NCI-H524 treated with DMSO at 0.1 percent for 48 hours (cell line): ENCODE results near the gene NODAL.

Source experiments
- DNase-seq: peaks from one replicate; lab custom pipeline; 2025; lab: John Stamatoyannopoulos, UW

The NODAL gene

GRCh38 chr10:70432561-70433263, 8.8 kb downstream of the NODAL start:
- DNase-seq, result no peak

- DNase-seq, result no peak
These were observed 9.4 kb downstream of the NODAL start for GRCh38 chr10:70432101-70432500.

- no peak for DNase-seq
These were observed 10.7 kb downstream of the NODAL start for GRCh38 chr10:70430493-70431445.

DNA sequence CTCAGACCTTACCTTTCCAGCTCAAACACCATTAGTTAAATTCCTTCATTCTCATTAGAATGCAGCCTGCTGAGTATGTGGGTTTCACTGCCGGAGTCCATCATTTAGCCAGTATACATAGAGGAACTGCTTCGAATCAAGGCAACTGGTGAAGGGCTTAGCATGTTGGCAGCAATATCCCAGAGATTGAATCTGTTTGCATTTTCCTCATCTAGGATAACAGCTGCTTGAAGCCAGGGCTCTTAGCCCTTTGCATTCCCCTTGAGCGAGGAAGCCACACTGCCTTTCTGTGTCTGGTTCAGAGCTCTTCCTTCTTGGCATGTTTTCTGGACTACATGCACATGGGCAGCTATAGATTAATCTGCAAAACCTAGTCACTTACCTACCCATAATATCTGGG, 14.7 kb downstream of the NODAL start:
- DNase-seq, result no peak

DNA sequence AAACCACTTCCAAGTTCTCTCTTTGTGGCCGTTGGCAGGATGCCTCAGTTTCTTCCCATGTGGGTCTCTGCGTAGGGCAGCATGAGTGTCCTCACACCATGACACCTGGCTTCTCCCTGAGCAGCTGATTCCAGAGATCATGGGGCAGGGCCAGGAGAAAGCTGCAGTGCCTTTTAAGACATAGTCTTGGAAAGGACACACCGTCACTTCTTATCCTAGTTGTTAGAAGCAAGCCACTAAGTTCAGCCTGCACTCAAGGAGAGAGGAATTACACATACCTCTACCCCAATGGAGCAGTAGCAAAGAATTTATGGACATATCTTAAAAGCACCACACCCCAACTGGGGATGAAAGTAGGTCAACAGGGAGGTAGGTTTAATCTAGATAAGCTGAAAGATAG, 16.4 kb downstream of the NODAL start:
- no peak for DNase-seq

DNA sequence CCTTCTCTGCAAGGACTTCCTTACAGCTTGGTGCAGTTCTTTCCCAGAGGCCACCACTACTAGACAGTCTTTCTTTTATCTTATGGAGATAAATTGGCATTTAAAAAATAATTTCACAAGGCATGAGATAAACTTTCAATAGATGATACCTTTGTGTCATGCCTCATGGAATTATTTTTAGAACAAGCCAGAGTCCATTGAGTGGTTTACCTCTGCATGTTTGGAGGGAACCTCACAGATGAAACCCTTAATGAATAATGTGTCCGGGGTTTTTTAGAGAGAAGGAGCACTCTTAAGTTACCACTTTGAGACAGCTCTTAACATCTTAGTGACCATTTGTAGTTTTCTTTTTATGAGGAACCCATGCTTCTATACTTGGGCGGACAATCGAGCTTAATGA, 17.2 kb downstream of the NODAL start:
- DNase-seq, result no peak

DNA sequence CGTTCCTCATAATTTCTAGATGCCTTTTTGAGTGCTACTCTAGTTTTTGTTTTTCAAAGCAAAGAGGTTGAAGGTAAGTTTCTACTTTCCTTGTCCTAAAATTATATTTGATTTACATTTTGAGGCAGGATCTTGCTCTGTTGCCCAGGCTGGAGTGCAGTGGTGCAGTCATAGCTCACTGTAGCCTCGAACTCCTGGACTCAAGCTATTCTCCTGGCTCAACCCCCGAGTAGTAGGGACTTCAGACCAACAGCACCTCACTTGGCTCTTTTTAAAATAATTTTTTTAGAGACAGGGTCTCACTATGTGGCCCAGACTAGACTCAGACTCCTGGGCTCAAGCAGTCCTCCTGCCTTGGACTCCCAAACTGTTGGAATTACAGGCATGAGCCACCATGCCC, 22.8 kb downstream of the NODAL start:
- DNase-seq, result no peak

- DNase-seq, result no peak
These were observed 23.3 kb downstream of the NODAL start for GRCh38 chr10:70418229-70418628.

DNA sequence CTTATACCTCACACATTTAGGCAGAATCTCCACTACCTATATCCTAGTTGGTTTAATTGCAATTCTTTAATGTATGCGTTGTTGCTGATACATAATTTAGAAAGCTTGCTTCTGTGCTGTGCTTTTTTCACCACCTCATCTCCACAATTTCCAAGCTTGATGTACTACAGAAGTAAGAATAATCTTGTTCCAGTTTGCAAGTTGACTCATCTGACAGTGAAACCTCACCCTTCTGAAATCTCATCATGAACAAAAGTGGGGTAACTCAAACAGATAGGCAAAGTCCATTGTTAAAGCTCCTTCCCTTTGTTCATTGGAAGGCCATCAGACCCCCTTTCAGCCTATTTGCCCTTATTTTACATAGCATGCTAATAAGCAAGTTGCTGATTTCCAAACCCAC, 23.9 kb downstream of the NODAL start:
- no peak for DNase-seq

- DNase-seq, result no peak
These were observed 29.1 kb downstream of the NODAL start for GRCh38 chr10:70412356-70412755.

GRCh38 chr10:70410608-70411007, 30.9 kb downstream of the NODAL start:
- no peak for DNase-seq

DNA sequence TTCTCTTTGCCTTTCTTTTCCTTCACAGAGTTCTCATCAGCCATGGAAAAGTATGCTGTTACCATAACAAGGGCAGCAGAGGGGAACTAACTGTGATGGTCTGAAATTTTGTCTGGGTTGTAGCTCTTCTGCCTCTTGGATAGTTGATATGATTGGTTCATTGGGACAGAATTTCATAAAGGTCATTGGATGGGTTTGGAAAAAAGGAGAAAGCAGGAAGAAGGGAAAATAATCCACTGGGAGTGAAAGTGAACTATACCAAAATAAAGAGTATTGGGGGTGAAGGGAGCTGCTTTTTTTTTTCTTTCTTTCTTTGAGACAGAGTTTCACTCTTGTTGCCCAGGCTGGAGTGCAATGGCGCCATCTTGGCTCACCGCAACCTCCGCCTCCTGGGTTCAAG, 31.7 kb downstream of the NODAL start:
- DNase-seq, result no peak

DNA sequence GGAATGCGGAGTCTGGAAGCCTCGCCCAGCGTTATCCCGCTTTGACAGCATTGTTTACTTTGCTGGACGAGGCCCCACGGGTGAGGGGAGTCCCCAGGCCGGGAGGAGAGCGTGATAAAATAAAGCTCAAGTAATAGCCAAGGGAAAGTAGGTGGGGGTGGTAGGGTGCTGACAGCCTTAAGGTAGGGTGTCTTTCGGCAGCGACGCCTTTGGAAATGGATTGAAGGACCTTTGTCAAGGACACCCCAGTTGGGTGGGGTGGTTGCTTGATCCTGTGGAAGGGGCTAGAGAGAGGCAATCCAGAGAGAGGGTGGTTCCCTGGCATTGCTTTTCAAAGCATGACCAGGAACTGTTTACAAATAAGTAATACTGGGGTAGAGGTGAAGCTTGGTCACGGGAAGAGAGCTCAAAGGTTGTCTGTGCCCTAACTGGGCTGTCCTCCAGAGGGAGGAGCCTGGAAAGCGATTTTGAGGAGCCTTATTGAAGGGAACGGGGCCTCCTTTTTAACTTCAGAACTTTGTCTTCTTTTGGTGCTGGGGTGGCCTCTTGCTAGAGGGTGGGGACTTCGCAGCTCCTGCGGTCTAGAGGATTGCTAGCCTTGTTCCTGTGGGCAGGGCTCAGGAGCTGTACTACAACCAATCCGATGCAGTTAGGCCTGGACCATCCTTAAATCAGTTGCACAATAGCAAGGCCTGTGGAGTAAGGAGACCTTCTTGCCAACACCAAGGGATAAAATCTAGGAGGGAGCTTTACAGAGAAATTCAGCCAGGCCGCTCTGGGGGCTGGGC, 36.2 kb downstream of the NODAL start:
- DNase-seq, result no peak

GRCh38 chr10:70404787-70405036, 36.8 kb downstream of the NODAL start:
- no peak for DNase-seq

DNA sequence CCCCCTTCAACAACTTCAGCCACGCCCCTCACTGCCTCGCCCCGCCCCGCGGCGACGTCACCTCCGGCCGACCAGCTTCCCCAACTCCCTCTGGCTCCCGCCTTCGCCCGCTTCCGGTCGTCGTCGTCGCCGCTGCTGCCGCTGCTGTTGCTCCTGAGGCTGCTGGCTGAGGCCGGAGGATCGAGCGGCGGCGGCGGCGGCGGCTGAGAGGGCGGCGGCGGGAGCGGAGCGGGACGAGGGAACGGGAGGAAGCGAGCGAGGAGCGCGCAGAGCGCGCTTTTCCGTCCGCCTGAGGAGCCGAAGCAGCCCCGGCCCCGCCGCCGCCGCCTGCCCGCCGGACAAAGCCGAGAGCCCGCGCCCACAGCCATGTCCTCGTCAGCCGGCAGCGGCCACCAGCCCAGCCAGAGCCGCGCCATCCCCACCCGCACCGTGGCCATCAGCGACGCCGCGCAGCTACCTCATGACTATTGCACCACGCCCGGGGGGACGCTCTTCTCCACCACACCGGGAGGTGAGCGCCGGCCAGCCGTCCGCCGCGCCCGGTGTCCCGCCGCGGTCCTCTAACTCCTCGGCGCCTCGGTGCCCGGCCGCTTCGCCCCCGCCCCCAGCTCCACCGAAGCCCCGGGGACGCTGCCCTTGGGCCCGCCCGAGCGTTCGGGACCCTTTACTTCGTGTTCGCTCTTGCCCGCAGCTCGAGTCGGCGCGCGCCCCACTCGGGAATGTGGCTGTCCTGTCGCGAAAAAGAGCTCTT, 37.3 kb downstream of the NODAL start, which contains the start of gene EIF4EBP2:
TSS of gene EIF4EBP2 (plus strand) at position 110 of the 751 bp plus-strand sequence. CDS start at position 367, 257 bp downstream.
- peak; percentile 43 for DNase-seq

- no peak for DNase-seq
These were observed 37.9 kb downstream of the NODAL start for GRCh38 chr10:70403483-70404035.

DNA sequence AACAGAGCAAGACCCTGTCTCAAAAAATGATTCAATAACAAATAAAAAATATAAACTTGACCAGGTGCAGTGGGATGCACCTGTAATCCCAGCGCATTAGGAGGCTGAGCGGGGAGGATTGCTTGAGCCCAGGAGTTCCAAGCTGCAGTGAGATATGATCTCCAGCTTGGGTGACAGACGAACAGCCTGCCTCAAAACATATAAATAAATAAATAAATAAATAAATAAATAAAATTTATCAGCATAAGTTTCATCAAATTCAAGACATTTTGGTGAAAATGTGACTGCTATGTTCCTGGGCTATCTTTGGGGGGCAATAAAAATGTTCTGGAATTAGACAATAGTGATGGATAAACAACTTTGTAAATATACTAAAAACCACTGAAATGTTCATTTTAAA, 42.3 kb downstream of the NODAL start:
- DNase-seq, result no peak

- no peak for DNase-seq
These were observed 45.3 kb downstream of the NODAL start for GRCh38 chr10:70396140-70396539.

GRCh38 chr10:70391654-70392053, 49.8 kb downstream of the NODAL start:
- no peak for DNase-seq
